Mesenchymal stem cell (in vitro differentiated cells and primary cell): Measurements from ENCODE around the gene CFAP251.
"Not testable (repeated sequence)": the region's sequence is repeated elsewhere in the genome, so short reads cannot be mapped to it uniquely, and the experiment has no call there.

ENCODE experiments used
- DNase-seq: peaks from one replicate; pipeline ENCODE4 v3.0.0-alpha.2; 2013
- H2AFZ ChIP-seq: one replicate; pipeline ENCODE4 v1.6.1; 2013; ENCODE audit warnings: low read depth, mild to moderate bottlenecking, control low read depth, inconsistent platforms, low read length, moderate library complexity
- H2AK5ac ChIP-seq: 2 replicates; pipeline ENCODE4 v1.6.1; 2013; ENCODE audit warnings: low read length, moderate library complexity, mild to moderate bottlenecking, inconsistent platforms; ENCODE audit not compliant: severe bottlenecking
- H2BK120ac ChIP-seq: one replicate; pipeline ENCODE4 v1.6.1; 2013; ENCODE audit warnings: low read depth, mild to moderate bottlenecking, inconsistent platforms, low read length, moderate library complexity
- H2BK12ac ChIP-seq, 2 experiments: one replicate each; pipeline ENCODE4 v1.6.1; 2013; ENCODE audit warnings: inconsistent platforms in 2 of 2, low read length in 2 of 2, mild to moderate bottlenecking in 2 of 2, moderate library complexity in 2 of 2, control low read depth in 1 of 2
- H2BK15ac ChIP-seq: one replicate; pipeline ENCODE4 v1.6.1; 2013; ENCODE audit warnings: mild to moderate bottlenecking, low read depth, inconsistent platforms; ENCODE audit not compliant: poor library complexity, severe bottlenecking
- H2BK5ac ChIP-seq: 2 replicates; pipeline ENCODE4 v1.6.1; 2013; ENCODE audit warnings: low read depth, mild to moderate bottlenecking, low read length, control low read depth, inconsistent platforms; ENCODE audit not compliant: poor library complexity, severe bottlenecking
- H3K14ac ChIP-seq, 2 experiments: one replicate each; pipeline ENCODE4 v1.6.1; 2013; ENCODE audit warnings: inconsistent platforms in 2 of 2, low read length in 2 of 2, control low read depth in 1 of 2, mild to moderate bottlenecking in 1 of 2, moderate library complexity in 1 of 2
- H3K18ac ChIP-seq, 2 experiments: one replicate each; pipeline ENCODE4 v1.6.1; 2013; ENCODE audit warnings: inconsistent platforms in 2 of 2, low read length in 2 of 2, control low read depth in 1 of 2, low read depth in 1 of 2, mild to moderate bottlenecking in 1 of 2
- H3K23ac ChIP-seq, 2 experiments: one replicate each; pipeline ENCODE4 v1.6.1; 2013; ENCODE audit warnings: inconsistent platforms in 2 of 2, low read length in 2 of 2, mild to moderate bottlenecking in 2 of 2, moderate library complexity in 2 of 2, control low read depth in 1 of 2
- H3K27ac ChIP-seq: 2 replicates; pipeline ENCODE4 v1.5.1; 2013; ENCODE audit warnings: mild to moderate bottlenecking, moderate library complexity, low read length, control low read depth, inconsistent platforms; ENCODE audit not compliant: poor library complexity, severe bottlenecking
- H3K27me3 ChIP-seq, 2 experiments: 2 replicates each; pipeline versions ENCODE4 v1.6.1 to v1.7.0; 2013; ENCODE audit warnings: low read length in 2 of 2, mild to moderate bottlenecking in 2 of 2, moderate library complexity in 2 of 2, control low read depth in 1 of 2, inconsistent platforms in 1 of 2; ENCODE audit not compliant: control insufficient read depth in 1 of 2, insufficient read depth in 1 of 2
- H3K36me3 ChIP-seq, 2 experiments: 2 replicates each; pipeline versions ENCODE4 v1.6.1 to v1.7.0; 2013; ENCODE audit warnings: low read length in 2 of 2, control low read depth in 1 of 2, inconsistent platforms in 1 of 2, low read depth in 1 of 2, mild to moderate bottlenecking in 1 of 2; ENCODE audit not compliant: insufficient read depth in 2 of 2, control insufficient read depth in 1 of 2
- H3K4ac ChIP-seq, 2 experiments: one replicate each; pipeline ENCODE4 v1.6.1; 2013; ENCODE audit warnings: inconsistent platforms in 2 of 2, low read length in 2 of 2, mild to moderate bottlenecking in 2 of 2, moderate library complexity in 2 of 2, control low read depth in 1 of 2, low read depth in 1 of 2
- H3K4me1 ChIP-seq: 2 replicates; pipeline ENCODE4 v1.6.1; 2013; ENCODE audit warnings: low read depth, low read length, control low read depth; ENCODE audit not compliant: control insufficient read depth, insufficient read depth
- H3K4me2 ChIP-seq: 2 replicates; pipeline ENCODE4 v1.6.1; 2013; ENCODE audit warnings: low read length, mild to moderate bottlenecking, inconsistent platforms; ENCODE audit not compliant: poor library complexity, severe bottlenecking
- H3K4me3 ChIP-seq, 2 experiments: 2 replicates each; pipeline versions ENCODE4 v1.5.1 to v1.7.0; 2013; ENCODE audit warnings: low read length in 2 of 2, mild to moderate bottlenecking in 2 of 2, control low read depth in 1 of 2, low read depth in 1 of 2; ENCODE audit not compliant: insufficient read depth in 1 of 2
- H3K79me1 ChIP-seq: replicated peaks from 2 replicates; pipeline ENCODE4 v1.6.1; 2013; ENCODE audit warnings: mild to moderate bottlenecking, control low read depth, low read length, inconsistent platforms; ENCODE audit not compliant: poor library complexity, severe bottlenecking
- H3K9ac ChIP-seq: 2 replicates; pipeline ENCODE4 v1.7.0; 2013; ENCODE audit warnings: mild to moderate bottlenecking, low read length, moderate library complexity
- H3K9me3 ChIP-seq: 2 replicates; pipeline ENCODE4 v1.7.0; 2013; ENCODE audit warnings: mild to moderate bottlenecking, low read length; ENCODE audit not compliant: control insufficient read depth
- H4K8ac ChIP-seq: one replicate; pipeline ENCODE4 v1.6.1; 2013; ENCODE audit warnings: inconsistent platforms, mild to moderate bottlenecking, low read length, moderate library complexity
- H4K91ac ChIP-seq: one replicate; pipeline ENCODE4 v1.6.1; 2013; ENCODE audit warnings: mild to moderate bottlenecking, low read length, inconsistent platforms
- WGBS: methylation state at CpG from one replicate; pipeline ENCODE4 v1.1.7; 2013; ENCODE audit warnings: mixed read lengths; 5-methylcytosine and 5-hydroxymethylcytosine counted together

Gene CFAP251

GRCh38 chr12:121983536-121984210, 65.3 kb downstream of the CFAP251 start:
- 86% methylated on average over 11 of the region's 13 CpGs for WGBS

DNA sequence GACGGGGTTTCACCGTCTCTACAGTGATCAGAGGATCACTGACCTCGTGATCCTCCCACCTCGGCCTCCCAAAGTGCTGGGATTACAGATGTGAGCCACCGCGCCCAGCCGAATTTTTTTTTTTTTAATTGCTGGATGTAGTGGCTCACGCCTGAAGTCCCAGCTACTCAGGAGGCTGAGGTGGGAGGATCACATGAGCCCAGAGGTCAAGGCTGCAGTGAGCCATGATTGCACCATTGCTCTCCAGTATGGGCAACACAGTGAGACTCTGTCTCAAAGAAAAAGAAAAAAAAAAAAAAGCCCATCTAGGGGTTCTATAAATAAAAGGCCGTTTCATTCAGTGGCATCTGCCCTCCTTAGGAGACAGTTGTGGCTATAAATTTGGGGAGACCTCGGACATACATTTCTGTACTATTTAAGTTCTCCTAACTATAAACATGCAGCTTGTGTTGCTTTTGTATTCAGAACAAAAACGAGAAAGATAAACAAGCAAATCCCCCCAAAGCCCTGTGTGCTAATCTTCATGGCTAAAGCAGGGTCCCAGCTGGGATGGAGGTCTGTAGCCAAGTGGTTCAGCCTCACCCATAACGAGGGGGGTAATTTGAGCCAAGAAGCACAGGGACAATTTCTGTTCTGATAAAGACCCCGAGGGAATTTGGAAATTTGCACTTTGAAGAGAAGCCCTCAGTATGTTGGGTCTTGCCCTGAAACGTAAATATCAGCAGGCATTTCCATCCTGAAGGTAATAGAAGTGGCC, 68.3 kb downstream of the CFAP251 start:
- WGBS = 89% methylated on average over 13 of the region's 14 CpGs
- Histone ChIP-seq H2BK15ac (no peak overlapping the region), H2BK120ac (no peak overlapping the region), H3K18ac (no peak overlapping the region), H3K27me3 (no peaks in the 10 kb centered on the region), H3K14ac (no peak overlapping the region), H3K4me3 (no peak overlapping the region), H3K4ac (no peak overlapping the region), H4K91ac (no peak overlapping the region), H3K23ac (no peak overlapping the region), H2BK12ac (no peak overlapping the region), H3K4me1 (no peaks in the 10 kb centered on the region), H2BK5ac (no peak overlapping the region), H3K9me3 (no peaks in the 10 kb centered on the region), H3K79me1 (no peaks in the 10 kb centered on the region), H3K4me2 (no peak overlapping the region), H3K36me3 (peaks cover 0 to 2% of the 10 kb centered on the region in 2 experiments), H3K27ac (no peak overlapping the region), H2AFZ (no peak overlapping the region), H2AK5ac (no peak overlapping the region), H3K9ac (no peak overlapping the region), H4K8ac (no peak overlapping the region)
- no peak for DNase-seq

More at GRCh38 chr12:121983536-121984210, 65.3 kb downstream of the CFAP251 start:
- Histone ChIP-seq H2AK5ac (no peak overlapping the region), H3K79me1 (no peaks in the 10 kb centered on the region), H3K4me3 (no peak overlapping the region), H3K14ac (no peak overlapping the region), H3K27me3 (no peaks in the 10 kb centered on the region), H3K9ac (no peak overlapping the region), H3K23ac (no peak overlapping the region), H4K8ac (no peak overlapping the region), H2BK15ac (no peak overlapping the region), H2BK120ac (no peak overlapping the region), H3K4me1 (peaks cover 4% of the 10 kb centered on the region), H3K4ac (no peak overlapping the region), H3K36me3 (no peaks in the 10 kb centered on the region), H3K18ac (no peak overlapping the region), H3K9me3 (no peaks in the 10 kb centered on the region), H2BK5ac (no peak overlapping the region), H4K91ac (no peak overlapping the region), H3K27ac (no peak overlapping the region), H2BK12ac (no peak overlapping the region), H2AFZ (no peak overlapping the region), H3K4me2 (no peak overlapping the region)
- DNase-seq = no peak

- H2BK12ac ChIP-seq, H3K18ac ChIP-seq, H3K23ac ChIP-seq, H2BK15ac ChIP-seq, H3K4ac ChIP-seq, H2AFZ ChIP-seq, H3K4me3 ChIP-seq, H2BK5ac ChIP-seq, DNase-seq, H2AK5ac ChIP-seq, H3K27me3 ChIP-seq, H3K9me3 ChIP-seq, H3K36me3 ChIP-seq, H3K4me1 ChIP-seq, H3K14ac ChIP-seq, H3K9ac ChIP-seq, H3K79me1 ChIP-seq, H3K4me2 ChIP-seq, H4K91ac ChIP-seq, H3K27ac ChIP-seq, H4K8ac ChIP-seq, H2BK120ac ChIP-seq: not testable (repeated sequence)
- WGBS = 93% methylated on average over 5 of the region's 10 CpGs
These were observed 70.1 kb downstream of the CFAP251 start for GRCh38 chr12:121988519-121988918.

DNA sequence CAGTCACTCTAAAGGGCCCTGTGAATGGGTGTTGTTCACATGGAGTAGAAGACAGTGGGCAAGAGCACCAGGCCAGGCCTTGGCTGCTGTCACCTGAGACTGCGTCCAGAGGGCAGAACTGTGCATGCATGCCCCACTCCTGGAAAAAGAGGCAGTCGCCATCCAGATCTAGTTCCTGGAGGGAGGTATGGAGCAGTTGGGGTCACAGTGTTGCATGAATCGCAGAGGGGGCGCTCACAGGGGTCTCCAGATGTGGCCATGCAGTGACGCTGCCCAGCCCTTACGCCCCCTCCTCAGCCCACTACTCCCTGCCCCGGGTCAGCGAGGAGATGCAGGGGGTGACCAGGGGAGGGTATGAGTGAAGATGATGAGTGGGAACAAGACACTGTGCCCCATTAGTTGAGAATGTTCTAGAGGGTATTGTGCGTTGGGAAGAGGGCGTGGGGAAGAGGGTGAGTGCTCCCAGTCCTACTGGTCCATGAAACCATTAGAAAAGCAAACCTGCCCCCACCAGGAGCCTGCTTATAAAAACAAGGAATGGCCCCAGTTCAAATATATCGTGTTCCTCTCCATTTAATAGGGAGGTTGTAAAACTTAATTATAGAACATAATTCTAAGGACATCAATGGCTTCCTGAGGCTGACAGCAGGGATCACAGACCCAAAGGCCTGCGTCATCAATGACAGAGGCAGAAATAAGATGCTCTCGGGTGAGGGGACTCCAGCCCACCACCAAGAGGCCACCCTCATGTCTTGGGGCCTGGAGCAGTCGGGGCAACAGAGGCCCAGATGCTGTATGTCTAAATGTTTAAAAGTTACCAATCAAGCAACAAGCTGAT, 71.1 kb downstream of the CFAP251 start:
- peak overlapping the region; percentile 26 for H2AK5ac ChIP-seq
- no peak overlapping the region for H2AFZ ChIP-seq
- no peak for DNase-seq
- H3K4me1 ChIP-seq = peaks cover 6% of the 10 kb centered on the region
- H3K9ac ChIP-seq = no peak overlapping the region
- H3K27ac ChIP-seq = no peak overlapping the region
- no peak overlapping the region for H3K23ac ChIP-seq
- H3K18ac ChIP-seq = no peak overlapping the region
- no peak overlapping the region for H2BK120ac ChIP-seq
- H2BK15ac ChIP-seq = no peak overlapping the region
- H3K14ac ChIP-seq = no peak overlapping the region
- H3K27me3 ChIP-seq = no peaks in the 10 kb centered on the region
- no peak overlapping the region for H3K4ac ChIP-seq
- no peak overlapping the region for H4K91ac ChIP-seq
- H3K79me1 ChIP-seq = no peaks in the 10 kb centered on the region
- WGBS = 93% methylated on average over 7 of the region's 14 CpGs
- H3K9me3 ChIP-seq = no peaks in the 10 kb centered on the region
- no peak overlapping the region for H3K4me2 ChIP-seq
- no peak overlapping the region for H2BK12ac ChIP-seq
- no peak overlapping the region for H3K4me3 ChIP-seq
- H4K8ac ChIP-seq = no peak overlapping the region
- H3K36me3 ChIP-seq = peaks cover 0 to 2% of the 10 kb centered on the region in 2 experiments
- no peak overlapping the region for H2BK5ac ChIP-seq
